ENCODE measurements around the gene IFITM10.

DNA sequence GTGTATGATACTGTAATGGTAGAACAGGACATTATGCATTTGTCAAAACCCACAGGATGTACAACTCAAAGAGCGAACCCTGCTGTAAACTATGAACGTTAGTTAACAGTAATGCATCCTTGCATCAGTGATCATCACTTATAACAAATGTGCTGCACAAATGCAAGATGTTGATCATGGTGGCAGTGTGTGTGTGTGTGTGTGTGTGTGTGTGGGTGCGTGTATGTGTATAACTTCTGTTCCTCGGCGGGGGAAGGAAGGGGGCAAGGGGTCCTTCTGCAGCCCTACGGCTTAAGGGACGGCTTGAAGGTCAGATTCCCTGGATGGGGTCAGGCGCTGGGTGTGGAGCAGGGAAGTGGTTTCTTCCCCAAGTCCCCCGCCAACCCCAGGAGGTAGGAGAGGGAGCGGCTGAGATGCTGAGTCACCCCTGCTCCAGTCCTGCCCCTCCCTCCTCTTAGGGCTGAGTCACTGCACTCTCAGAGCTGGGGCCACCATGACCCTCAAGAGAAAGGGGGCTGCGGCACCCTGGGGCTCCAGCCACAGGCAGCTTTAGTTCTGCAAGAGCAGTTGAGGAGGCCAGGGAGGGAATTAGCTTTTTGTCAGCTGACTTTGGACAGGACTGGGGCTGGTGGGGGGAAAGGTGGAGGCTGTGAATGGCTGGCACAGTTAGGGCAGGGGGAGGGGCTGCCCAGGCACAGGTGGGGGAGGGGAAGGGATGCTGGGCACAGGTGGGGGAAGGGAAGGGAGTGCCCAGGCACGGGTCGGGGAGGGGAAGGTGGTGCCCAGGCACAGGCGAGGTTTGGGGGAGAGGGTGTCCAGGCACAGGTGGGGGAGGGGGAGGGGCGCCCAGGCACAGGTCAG, 22.1 kb upstream of the IFITM10 start:
- no peak for TF ChIP-seq CTCF (IDR thresholded peaks at IDR 0.05)
- no peak for TF ChIP-seq POLR2A (IDR thresholded peaks at IDR 0.05)
